DMS79 (cell line): ENCODE results near the gene PCNX3.

Experiments
- DNase-seq: peaks from one replicate; lab custom pipeline; 2025; lab: John Stamatoyannopoulos, UW

Gene PCNX3

DNA sequence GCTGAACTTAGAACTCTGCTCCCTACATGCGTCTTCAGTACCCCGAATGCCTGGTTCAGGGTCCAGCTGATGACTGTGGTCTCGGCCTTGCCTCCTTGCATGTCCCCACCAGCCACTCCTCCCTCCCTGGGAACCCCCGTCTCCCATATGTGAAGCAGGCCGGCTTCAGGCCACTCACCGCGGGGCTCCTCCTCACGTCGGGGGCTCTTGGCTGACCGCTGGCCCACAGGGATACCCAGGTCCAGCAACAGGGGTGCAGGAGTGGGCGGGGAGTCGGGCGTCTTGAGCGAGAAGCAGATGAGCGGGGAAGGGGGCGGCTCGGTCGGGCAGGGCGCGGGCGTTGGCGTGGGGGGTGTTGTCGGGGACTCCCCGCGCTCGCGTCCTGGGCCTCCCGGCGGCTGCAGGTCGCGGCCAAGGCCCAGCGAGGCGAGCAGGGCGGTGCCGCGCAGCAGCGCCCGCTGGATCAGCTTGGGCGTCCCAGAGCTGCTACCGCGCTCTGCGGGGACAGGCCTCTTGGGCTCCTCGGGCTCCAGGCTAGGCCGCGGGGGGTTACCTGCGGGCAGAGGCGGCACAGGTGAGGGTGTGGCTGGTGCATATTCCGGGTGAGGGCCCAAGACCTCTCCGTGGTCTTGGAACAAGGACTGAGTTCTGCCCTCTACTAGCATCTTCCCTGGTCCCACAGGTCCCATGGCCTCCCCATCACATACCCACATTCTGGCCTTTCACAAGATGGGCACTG lies 16.2 kb upstream of the PCNX3 start:
- DNase-seq = no peak

DNA sequence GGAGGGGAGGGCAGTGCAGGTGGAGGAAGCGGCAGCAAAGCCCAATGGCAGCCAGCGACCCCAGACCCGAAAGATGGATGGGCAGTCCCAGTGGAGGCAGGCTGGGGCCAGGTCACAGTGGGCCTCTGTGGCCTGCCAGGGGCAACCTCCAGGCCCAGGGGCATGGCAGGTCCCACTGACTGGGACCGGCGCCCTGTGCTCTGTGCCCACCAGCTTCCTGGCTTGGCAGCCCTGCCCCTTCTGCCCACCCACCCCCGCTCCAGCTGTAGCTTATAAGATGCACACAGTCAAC lies 15.7 kb upstream of the PCNX3 start:
- no peak for DNase-seq

DNA sequence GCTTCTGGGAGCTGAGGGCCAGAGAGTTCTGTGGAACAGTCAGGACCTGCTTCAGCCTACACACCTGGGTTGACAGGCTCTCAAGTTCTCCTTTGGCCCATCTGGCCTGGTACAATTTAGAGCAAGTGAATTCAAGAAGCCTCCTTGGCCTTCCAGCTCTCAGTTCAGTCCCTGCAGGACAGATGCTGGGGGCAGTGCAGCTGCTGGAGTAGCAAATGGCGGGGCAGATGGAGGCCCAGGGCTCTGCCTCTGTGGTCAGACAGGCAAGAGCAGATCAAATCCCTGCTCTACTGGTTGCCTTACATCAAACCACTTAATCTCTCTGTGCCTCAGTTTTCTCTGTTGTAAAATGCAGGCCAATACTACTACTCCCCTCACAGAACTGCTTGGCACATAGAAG lies 11.3 kb upstream of the PCNX3 start:
- no peak for DNase-seq

DNA sequence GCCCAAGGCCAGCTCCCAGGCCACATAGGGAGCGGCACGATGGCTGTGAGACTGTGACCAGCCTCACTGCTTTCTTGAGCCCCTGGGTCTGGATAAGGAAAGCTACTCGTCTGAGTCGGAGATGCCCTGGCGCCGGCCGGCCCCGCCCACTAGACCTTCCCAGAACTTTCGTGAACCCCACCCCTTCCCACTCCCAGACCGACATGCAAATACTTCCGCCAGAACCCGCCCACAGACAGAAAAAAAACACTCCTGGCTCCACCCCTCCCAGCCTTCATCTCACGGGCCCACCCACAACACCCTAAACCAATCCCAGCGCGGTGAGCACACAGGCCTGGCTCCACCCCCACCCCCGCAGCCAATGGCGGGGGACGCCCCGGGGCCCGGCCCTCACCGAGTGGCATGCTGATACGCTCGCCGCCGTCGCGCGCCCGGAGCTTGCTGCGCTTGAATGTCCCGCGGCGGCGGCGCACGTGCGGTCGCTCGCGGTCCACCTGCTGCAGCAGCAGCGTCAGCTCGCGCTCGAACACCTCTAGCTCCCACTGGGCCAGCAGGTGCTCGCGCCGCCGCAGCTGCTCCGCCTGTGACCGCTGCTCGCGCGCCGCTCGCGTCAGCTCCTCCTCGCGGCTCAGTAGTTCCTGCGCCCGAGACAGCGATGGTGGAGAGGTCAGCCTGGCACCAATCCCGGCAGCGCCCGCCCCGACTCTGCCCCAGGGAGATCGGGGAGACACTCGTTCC lies 8.5 kb upstream of the PCNX3 start:
- no peak for DNase-seq

DNA sequence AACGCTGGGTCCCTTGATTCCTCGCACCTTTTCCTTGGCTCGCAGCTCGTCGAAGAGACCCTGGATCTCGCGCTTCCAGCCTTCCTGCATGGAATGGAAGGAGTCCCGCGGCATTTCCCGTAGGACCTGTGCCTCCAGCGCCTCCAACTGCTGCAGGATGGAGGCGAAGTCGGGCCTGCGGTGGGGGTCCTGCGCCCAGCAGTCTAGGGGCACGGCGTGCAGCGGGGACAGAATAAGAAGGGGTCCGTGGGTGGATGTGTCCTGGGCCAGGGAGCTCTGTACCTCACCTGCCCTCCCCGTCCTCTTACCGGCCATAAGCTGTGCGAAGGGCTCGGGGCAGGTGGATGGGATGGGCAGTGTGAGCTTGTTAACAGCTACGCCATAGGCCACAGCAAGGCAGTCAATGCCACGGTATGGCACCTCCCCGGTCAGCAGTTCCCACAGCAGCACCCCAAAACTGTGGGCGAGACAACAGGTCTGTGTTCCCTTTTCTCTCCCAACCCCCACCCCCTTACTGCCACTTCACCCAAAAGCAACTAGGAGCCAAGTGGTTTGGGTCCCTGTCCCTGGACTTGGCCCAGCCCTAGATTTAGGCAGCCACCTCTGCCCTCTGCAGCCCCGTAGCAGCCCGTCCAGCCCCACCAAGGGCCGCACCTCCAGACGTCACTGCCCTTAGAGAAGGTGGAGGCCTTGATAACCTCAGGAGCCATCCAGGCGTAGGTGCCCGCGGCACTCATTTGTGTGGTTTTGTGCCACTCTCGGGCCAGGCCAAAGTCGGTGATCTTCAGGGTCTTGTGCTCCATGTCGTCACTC lies 7.8 kb upstream of the PCNX3 start:
- no peak for DNase-seq

DNA sequence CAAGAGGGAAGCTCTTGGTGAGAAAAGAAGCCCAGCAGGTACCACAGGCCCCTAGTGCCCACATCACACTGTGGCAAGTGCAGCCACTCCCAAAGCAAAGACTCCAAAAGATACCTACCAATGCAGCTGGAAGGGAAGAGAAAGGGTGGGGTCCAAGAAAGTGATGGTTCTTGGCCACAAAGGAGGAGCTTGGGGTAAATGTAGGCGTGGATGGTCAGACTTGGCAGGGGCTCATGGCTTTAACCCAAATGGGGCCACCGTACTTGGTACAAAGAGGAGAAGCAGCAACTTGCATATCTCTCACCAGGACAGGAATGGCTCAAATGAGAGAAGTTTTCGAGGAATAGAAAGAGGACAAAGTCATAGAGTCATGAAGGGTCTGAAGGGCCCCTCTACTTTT lies 6.3 kb upstream of the PCNX3 start:
- DNase-seq = no peak

DNA sequence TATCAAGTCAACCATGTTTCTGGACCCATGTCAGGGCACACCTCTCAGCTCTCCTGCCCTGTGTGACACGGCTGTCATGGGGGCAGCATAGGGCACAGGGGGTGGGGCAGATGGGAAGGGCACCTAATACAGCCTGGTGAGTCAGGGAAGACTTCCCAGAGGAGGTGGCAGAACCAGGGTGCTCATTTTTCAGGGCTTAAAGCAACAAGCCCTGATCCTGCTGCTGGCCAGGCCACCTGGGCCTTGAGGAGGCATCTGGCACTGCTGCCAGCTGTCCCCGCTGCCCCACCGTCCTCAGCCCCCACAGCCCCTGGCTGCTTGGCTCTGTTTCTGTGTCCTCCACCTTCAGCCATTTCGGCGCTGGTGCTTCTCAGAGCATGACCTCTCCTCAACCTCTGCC lies 5.9 kb upstream of the PCNX3 start:
- DNase-seq = no peak

DNA sequence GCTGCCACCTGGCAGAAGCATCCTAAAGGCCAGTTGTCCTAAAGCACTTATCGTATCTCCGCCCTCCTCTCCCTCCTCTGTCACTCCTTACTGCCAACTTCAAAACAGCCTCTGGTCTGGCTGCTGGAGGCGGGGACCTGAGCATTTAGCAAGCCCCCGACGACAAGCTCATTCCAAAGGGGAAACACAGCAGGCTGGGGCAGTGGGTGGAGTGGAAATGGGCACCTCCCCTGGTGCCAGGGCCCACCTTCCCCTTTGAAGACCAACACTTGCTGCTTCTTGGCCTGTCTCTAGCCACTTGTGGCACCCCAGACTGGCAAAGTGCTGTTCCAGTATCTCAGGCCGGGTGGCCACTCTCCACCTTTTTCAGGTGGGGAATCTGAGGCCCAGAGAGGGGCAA lies 5.2 kb upstream of the PCNX3 start:
- no peak for DNase-seq

DNA sequence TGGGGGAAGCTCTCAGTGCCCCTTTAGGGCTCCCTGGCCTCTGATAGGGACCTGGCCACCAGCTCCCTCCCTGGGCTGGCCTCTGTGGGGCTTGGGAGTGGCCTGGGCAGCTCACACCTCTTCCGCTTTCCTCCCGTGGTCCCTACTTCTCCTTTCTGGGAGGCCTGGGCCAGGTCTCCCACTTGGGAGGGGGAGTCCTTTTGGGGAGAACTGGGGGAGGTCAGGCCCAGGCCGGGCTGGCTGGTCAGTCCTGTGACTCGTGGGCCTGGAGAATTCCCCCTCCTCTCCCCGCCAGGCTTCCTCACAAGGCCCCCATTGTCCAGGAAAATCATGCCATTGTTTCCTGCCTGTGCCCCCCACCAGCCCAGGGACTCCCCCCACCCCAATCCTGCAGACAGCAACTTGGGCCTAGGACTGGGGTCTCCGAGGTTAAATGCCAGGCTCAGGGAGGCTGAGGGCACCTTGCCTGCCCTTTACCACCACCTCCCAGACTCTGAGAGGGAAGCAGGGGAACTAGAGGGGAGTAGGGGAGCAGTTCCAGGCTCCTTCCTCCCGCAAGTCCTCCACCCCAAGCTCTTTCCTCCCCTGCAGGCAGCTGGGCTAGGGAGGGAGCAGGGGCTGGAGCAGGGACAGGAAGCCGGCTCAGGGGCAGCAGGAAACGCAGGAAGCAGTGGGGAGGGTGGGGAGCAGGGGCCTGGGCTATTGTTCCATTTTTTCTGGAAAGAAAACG lies 4.4 kb upstream of the PCNX3 start:
- no peak for DNase-seq

DNA sequence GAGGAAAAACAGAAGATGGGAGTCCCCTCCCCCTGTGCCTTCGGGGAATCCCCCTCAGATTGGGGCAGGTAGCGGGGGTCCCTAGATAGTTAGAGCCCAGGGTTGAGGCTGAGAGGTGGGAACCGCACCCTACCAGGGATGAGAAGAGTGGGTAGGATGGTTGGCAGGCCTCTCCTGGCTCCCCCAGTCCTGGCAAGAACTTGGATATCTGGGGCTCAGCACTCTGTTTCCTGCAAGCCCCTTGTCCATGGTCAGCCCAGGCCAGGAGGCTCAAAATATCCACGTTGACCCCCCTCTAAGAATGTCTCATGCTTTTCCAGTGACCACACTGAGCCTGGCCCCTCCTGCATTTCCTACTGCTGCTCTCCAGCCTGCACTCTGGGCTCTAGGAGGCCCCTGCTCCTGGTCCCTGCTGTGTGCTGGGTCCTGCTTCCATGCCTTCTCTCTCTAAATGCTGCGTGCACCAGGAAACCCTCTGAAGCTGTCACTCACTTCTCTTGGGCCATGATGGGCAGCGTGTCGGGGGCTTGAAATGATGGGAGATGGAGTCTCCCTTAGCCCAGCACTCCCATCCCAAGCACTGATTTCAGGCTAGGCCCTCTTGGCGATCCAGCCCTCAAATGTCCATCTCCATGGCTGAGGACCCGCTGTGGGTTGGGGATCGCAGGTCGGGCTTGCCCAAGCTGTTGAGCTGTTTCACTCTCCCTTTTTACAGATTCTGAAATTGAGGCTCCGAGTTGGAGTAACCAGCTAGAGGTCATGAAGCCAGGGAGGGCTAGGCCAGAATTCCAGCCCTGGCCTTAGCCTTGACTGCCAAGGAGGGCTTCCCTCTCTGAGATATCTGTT lies 3.6 kb upstream of the PCNX3 start:
- DNase-seq = no peak

DNA sequence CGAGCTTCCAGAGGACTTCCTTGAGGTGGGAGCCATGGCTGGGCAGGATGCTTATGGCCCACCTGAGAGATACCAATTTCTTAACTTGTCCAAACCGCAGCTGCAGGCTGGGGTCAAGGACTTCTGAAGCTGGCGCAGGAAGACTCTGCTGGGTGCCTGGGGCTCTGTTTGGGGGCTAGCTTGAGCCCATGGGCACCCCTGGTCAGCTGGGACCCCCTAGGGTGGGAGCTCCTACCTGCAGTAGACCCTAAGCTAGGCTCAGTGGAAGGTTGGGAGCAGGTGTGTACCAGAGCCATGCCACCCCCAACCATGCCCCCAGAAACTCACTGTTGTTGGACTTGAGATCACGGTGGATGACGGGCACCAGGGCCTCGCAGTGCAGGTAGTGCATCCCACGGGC lies 2.9 kb upstream of the PCNX3 start:
- no peak for DNase-seq

DNA sequence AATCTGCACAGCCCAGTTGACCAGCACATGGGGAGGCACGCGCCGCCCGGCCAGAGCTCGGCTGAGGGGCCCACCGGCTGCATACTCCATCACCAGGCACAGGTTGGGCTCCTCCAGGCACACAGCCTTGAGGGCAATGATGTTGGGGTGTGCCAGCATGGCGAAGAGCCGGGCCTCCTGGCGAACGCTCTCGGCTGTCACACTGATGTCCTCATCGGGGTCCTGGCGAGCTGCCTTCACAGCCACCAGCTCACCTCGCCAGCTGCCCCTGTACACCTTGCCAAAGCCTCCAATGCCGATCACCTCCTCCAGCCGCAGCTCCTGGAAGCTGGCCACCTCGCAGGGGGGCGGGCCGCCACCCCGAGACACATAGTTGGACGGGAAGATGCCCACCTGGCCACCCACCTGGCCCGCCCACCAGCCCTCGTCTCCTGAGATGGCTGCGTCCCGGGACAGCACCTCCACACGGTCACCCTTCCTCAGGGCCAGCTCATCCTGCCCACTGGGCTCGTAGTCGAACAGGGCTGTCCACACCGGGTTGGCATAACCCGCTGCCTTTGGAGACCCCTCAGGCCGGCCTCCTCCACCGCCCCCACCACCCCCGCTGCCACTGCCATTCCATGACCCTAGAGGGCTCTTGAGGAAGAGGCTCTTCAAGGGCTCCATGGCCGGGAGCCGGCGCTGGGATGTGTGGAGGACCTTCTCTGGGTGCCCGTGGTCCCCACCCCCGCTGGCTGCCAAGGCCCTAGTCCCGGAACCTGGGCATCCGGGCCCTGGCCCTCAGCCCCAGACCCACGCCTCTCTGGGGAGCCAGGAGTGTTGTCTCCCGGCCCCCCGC lies 2.3 kb upstream of the PCNX3 start:
- DNase-seq = no peak

DNA sequence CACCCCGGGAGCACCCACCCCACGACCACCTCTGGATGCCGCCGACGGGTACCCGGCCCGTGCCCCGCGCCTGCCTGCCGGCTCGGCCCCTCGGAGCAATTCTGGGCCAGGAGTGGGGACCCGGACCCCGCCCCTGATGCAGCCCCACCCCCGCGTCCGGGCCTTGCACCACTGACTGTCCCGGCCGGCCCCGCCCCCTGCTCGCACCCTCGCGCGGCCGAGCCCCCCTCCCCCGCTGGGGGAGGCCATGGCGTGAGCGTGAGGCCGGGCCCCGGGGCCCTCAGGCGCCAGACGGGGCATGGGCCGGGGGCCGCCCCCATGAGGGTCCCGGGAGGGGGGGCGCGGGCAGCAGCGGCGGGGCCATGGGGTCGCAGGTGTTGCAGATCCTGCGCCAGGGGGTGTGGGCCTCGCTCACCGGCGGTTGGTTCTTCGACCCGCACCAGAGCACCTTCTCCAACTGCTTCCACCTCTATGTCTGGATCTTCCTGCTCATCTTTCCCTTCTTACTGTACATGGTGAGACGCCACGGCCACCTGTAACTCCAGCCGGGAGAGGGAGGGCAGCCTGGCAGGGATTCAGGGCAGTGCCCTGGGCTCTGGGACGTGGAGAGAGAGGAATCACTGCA lies 486 bp downstream of the PCNX3 start:
- DNase-seq = no peak

DNA sequence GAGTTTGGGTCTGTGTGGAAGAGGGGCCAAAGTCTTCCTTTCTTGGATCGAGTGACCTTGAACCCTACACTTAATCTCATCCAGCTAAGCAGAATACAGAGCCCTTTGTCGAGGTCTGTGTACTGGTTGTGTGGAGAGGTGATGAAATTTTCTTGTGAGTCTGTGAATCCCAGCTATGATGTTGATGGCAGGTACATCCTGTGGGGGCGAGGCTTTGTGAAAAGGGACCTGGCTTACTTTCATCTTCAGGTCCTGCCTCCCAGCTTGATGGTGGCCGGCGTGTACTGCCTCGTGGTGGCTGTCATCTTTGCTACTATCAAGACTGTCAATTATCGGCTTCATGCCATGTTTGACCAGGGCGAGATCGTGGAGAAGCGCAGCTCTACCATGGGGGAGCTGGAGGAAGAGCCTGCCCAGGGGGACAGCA lies 1.0 kb downstream of the PCNX3 start:
- no peak for DNase-seq

DNA sequence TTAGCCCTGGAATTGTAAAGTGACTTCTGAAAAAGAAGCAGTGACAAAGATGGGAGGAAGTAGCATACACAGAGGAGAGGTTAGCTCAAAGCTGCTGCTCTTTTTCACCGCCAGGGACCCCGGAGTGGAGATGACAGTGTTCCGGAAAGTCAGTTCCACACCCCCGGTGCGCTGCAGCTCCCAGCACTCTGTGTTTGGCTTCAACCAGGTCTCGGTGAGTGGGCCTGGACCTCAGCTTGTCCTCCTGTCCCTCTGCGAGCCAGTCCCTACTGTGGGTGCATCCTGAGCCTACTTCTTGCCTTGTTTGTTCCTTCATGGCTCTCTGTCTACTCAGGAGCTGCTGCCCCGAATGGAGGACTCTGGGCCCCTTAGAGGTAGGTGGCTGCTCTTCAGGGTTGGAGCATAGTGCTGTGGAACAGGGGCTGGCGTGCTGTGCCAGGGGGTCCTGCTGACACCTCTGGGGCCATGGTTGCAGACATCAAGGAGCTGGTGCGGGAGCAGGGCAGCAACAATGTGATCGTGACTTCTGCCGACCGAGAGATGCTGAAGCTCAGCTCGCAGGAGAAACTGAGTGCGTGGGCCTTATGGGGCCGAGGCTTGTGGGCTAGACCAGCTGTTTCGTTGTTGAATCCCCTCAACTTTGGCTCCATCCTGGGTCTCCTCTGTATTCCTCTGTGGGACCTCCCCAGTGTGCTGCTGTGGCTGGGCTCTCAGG lies 1.7 kb downstream of the PCNX3 start:
- DNase-seq = no peak

DNA sequence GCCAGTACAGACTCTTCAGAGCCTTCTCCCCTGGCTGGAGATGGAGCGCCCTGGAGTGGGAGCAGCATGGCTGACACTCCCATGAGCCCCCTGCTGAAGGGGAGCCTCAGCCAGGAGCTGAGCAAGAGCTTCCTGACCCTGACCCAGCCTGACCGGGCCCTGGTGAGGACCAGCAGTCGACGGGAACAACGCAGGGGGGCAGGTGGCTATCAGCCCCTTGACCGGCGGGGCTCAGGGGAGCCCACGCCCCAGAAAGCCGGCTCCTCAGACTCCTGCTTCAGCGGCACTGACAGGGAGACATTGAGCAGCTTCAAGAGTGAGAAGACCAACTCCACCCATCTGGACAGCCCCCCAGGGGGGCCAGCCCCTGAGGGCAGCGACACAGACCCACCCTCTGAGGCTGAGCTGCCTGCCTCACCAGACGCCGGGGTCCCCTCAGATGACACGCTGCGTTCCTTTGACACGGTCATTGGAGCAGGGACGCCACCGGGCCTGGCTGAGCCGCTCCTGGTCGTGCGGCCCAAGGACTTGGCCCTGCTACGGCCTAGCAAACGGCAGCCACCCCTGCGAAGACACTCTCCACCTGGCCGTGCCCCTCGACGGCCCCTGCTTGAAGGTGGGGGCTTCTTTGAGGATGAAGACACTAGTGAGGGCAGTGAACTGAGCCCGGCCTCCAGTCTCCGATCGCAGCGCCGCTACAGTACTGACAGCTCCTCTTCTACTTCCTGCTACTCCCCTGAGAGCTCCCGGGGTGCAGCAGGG lies 2.6 kb downstream of the PCNX3 start:
- DNase-seq = no peak

DNA sequence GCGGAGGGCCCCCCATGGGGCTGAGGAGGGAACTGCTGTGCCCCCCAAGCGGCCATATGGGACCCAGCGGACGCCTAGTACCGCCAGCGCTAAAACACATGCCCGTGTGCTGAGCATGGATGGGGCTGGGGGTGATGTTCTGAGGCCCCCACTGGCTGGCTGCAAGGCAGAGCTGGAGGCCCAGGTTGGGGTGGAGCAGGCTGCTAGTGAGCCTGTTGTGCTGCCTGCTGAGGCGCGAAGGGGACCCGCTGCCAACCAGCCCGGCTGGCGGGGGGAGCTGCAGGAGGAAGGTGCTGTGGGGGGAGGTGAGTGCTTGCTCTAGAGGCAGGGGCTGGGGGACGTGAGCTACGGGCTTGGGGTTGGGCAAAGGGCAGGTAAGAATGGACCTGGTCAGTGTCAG lies 3.2 kb downstream of the PCNX3 start:
- no peak for DNase-seq

DNA sequence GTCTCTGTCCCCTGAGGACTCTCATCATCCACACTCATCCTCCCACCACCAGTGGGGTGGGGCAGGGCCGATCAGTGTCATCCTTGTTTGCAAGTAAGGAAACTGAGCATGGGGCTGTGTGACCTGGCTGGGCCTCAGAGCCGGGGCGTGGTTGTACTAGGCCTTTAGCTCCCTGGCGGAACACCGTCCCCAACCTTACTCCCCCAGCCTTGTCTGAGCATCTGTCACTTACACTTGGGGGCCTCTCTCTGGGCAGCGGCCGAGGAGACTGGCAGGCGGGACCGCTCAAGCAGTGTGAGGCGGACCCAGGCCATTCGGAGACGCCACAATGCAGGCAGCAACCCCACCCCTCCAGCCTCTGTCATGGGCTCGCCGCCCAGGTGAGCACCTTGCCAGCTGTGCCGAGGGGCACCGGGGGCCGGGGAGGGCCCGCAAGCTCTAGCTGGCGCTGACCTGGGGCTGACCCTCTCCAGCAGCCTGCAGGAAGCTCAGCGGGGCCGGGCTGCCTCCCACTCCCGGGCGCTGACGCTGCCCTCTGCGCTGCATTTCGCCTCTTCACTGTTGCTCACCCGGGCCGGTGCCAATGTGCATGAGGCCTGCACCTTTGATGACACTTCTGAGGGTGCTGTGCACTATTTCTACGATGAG lies 3.8 kb downstream of the PCNX3 start:
- DNase-seq = no peak
